ENCODE measurements around the gene RPE. TPM values are rescaled to one million over a fixed set of nuclear protein-coding genes. Genes with fewer than 3 reads are reported as not detected.

RPE gene
- total RNA-seq, 1 experiment from 2014 or later = 67.8 TPM

DNA sequence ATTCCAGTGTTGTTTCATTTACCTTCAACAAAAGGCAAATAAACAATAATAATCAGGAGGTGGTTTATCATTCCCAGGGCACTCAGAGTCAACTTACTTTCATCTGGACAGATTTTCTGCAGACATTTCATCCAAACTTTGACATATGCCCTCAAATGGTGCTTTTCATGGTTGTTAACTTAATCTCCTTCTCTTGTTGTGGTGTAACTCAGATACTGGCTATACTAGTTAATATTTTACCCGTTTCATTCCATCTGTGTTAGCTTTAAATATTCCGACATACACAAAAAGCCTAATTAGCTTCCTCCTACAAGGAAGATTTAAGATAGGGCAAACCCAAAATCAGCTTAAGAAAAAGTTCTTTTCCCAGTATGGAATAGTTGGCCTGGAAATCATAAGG, 44.4 kb upstream of the RPE start:
- Mint-ChIP-seq H3K4me3 (no peak overlapping the region), H3K4me1 (peaks cover 20 to 25% of the 10 kb centered on the region in 2 experiments), H3K27ac (no peak overlapping the region), H3K27me3 (ENCODE audit: low read depth) (peaks cover 53% of the 10 kb centered on the region), H3K9me3 (no peaks in the 10 kb centered on the region), H3K36me3 (ENCODE audit: insufficient read depth in 1 of 3, low read depth in 3 of 3) (no peaks in the 10 kb centered on the region)
- no peak overlapping the region for H3K4me2 ChIP-seq (ENCODE audit: insufficient read depth, insufficient read length, low read length)
- no peak overlapping the region for H2BK20ac ChIP-seq (ENCODE audit: low read depth, low read length, poor library complexity, severe bottlenecking)
- H2BK120ac ChIP-seq (ENCODE audit: low read depth, low read length, poor library complexity, severe bottlenecking) = no peak overlapping the region
- H2BK12ac ChIP-seq (ENCODE audit: insufficient read length, low read depth, low read length) = no peak overlapping the region
- H4K20me1 ChIP-seq (ENCODE audit: control insufficient read depth, insufficient read depth, insufficient read length) = no peaks in the 10 kb centered on the region
- TF ChIP-seq, protein P1, sequence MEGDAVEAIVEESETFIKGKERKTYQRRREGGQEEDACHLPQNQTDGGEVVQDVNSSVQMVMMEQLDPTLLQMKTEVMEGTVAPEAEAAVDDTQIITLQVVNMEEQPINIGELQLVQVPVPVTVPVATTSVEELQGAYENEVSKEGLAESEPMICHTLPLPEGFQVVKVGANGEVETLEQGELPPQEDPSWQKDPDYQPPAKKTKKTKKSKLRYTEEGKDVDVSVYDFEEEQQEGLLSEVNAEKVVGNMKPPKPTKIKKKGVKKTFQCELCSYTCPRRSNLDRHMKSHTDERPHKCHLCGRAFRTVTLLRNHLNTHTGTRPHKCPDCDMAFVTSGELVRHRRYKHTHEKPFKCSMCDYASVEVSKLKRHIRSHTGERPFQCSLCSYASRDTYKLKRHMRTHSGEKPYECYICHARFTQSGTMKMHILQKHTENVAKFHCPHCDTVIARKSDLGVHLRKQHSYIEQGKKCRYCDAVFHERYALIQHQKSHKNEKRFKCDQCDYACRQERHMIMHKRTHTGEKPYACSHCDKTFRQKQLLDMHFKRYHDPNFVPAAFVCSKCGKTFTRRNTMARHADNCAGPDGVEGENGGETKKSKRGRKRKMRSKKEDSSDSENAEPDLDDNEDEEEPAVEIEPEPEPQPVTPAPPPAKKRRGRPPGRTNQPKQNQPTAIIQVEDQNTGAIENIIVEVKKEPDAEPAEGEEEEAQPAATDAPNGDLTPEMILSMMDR (conservative IDR thresholded peaks at IDR 0.05) = no peak
- H3K18ac ChIP-seq (ENCODE audit: insufficient read length, low read depth, low read length) = no peak overlapping the region
- H3K27me3 ChIP-seq (ENCODE audit: insufficient read depth, low read length) = peaks cover 6% of the 10 kb centered on the region
- H3K79me2 ChIP-seq (ENCODE audit: insufficient read depth, low read length) = no peaks in the 10 kb centered on the region
- H3K4me1 ChIP-seq (ENCODE audit: insufficient read depth, low read length) = no peaks in the 10 kb centered on the region
- no peak overlapping the region for H3K23ac ChIP-seq (ENCODE audit: insufficient read length, low read depth, low read length)
- no peak overlapping the region for H4K8ac ChIP-seq (replicated peaks; ENCODE audit: insufficient read length, low read depth, low read length)
- no peaks in the 10 kb centered on the region for H3K79me1 ChIP-seq (ENCODE audit: insufficient read depth, low read depth, low read length, poor library complexity, severe bottlenecking)
- H3K56ac ChIP-seq (ENCODE audit: insufficient read length, low read depth, low read length) = no peak overlapping the region
- no peak overlapping the region for H4K5ac ChIP-seq (ENCODE audit: insufficient read length, low read depth, low read length)
- no peak overlapping the region for H2AK5ac ChIP-seq (ENCODE audit: insufficient read length, low read length)
- H3K23me2 ChIP-seq (ENCODE audit: insufficient read length, low read depth, low read length, poor library complexity, severe bottlenecking) = no peaks in the 10 kb centered on the region
- H3T11ph ChIP-seq (ENCODE audit: low read length) = no peak overlapping the region
- H3K14ac ChIP-seq (ENCODE audit: insufficient read depth, low read length) = no peak overlapping the region
- WGBS (ENCODE audit: extremely low coverage, insufficient read length, low lambda C conversion rate) = no CpG with 5 or more reads among the region's 2 CpGs
- H2BK5ac ChIP-seq (ENCODE audit: insufficient read length, low read length) = no peak overlapping the region
- H3K9ac ChIP-seq (ENCODE audit: extremely low read depth, insufficient read length, low read length) = no peak overlapping the region
- no peaks in the 10 kb centered on the region for H3K9me3 ChIP-seq (ENCODE audit: control insufficient read depth, low read depth, low read length)
- H2BK15ac ChIP-seq (ENCODE audit: low read depth, low read length) = no peak overlapping the region
- no peak overlapping the region for H3K4ac ChIP-seq (ENCODE audit: low read depth, low read length)
- H3K27ac ChIP-seq (ENCODE audit: insufficient read length, low read depth, low read length) = no peak overlapping the region
- no peak overlapping the region for H4K91ac ChIP-seq (ENCODE audit: insufficient read length, low read depth, low read length)
- DNase-seq = no peak
- no peak overlapping the region for H2AFZ ChIP-seq (ENCODE audit: low read length)

Data from H9 (cell line).